B cell (primary cell): ENCODE measurements around the gene GTF3A. TPM values are rescaled to one million over a fixed set of nuclear protein-coding genes. Genes with fewer than 3 reads are reported as not detected.

ENCODE experiments used
- ATAC-seq: fragments of 200-7000 bp; cut with Tn5 transposase; one replicate; pipeline ENCODE4 v1.10.0; 2021; ENCODE audit warnings: low read depth, mild to moderate bottlenecking, moderate number of reproducible peaks, moderate library complexity
- CTCF ChIA-PET: fragments of 350-600 bp; sonication (Branson Sonifier 250); formaldehyde crosslinking; loops from one replicate; lab custom pipeline; 2021; ENCODE audit warnings: antibody characterized with exemption, inconsistent platforms; lab: Charles Lee
- POLR2A ChIA-PET: fragments of 350-600 bp; sonication (Branson Sonifier 250); formaldehyde crosslinking; loops from one replicate; lab custom pipeline; 2021; ENCODE audit warnings: antibody characterized with exemption; lab: Charles Lee
- DNase-seq: peaks from one replicate; pipeline ENCODE4 v3.0.0; 2013
- H2AFZ ChIP-seq: 2 replicates; pipeline ENCODE4 v1.6.1; 2012; ENCODE audit warnings: mild to moderate bottlenecking, low read depth, low read length; ENCODE audit not compliant: insufficient read depth, poor library complexity, severe bottlenecking
- H3K27ac ChIP-seq, 2 donors: 1 replicate in 1 of 2; 2 replicates in 1 of 2; pipeline ENCODE4 v1.5.1; 2012 to 2013; ENCODE audit warnings: low read length in 2 of 2, mild to moderate bottlenecking in 2 of 2, moderate library complexity in 1 of 2
- H3K27me3 ChIP-seq, 4 experiments: fragments of 200-600 bp in 1 of 4; sonication (generic) in 1 of 4; replicated peaks in 1 of 4; 1 replicate in 2 of 4; 2 replicates in 2 of 4; pipeline versions ENCODE4 v1.6.1 to v1.7.0; 2013 to 2016; ENCODE audit warnings: low read length in 3 of 4, mild to moderate bottlenecking in 2 of 4, mixed read lengths in 1 of 4, moderate library complexity in 1 of 4; ENCODE audit not compliant: insufficient read depth in 4 of 4, control insufficient read depth in 3 of 4; ENCODE audit errors: control extremely low read depth in 1 of 4
- H3K36me3 ChIP-seq, 2 experiments: replicated peaks in 1 of 2; 1 replicate in 1 of 2; 2 replicates in 1 of 2; pipeline versions ENCODE4 v1.6.1 to v1.7.1; 2013; ENCODE audit warnings: low read length in 1 of 2; ENCODE audit not compliant: insufficient read depth in 2 of 2, control insufficient read depth in 1 of 2; ENCODE audit errors: control extremely low read depth in 1 of 2, extremely low read depth in 1 of 2
- H3K4me1 ChIP-seq, 2 donors: fragments of 200-600 bp in 1 of 2; sonication (generic) in 1 of 2; 1 replicate in 1 of 2; 2 replicates in 1 of 2; pipeline versions ENCODE4 v1.5.1 to v1.6.1; 2013 to 2017; ENCODE audit warnings: low read length in 2 of 2; ENCODE audit not compliant: control insufficient read depth in 2 of 2, insufficient read depth in 2 of 2
- H3K4me2 ChIP-seq: replicated peaks from 2 replicates; pipeline ENCODE3; 2012; ENCODE audit warnings: mild to moderate bottlenecking, low read depth, low read length; ENCODE audit not compliant: poor library complexity, severe bottlenecking
- H3K4me3 ChIP-seq, 5 experiments: fragments of 200-600 bp in 1 of 5; sonication (generic) in 1 of 5; 1 replicate in 3 of 5; 2 replicates in 2 of 5; pipeline versions ENCODE4 v1.5.1 to v1.7.0; 2011 to 2016; ENCODE audit warnings: low read length in 4 of 5, mild to moderate bottlenecking in 4 of 5, low read depth in 2 of 5, control low read depth in 1 of 5, moderate library complexity in 1 of 5; ENCODE audit not compliant: insufficient read depth in 1 of 5; ENCODE audit errors: control extremely low read depth in 1 of 5, extremely low read depth in 1 of 5
- H3K79me2 ChIP-seq: fragments of 200-600 bp; sonication (generic); one replicate; pipeline ENCODE4 v1.6.0; 2016; ENCODE audit warnings: low read length; ENCODE audit not compliant: control insufficient read depth, insufficient read depth
- H3K9ac ChIP-seq: fragments of 200-600 bp; sonication (generic); 2 replicates; pipeline ENCODE4 v1.6.1; 2017; ENCODE audit warnings: mild to moderate bottlenecking, low read length, moderate library complexity
- H3K9me3 ChIP-seq, 3 donors: one replicate each; pipeline versions ENCODE4 v1.6.1 to v1.7.1; 2013; ENCODE audit warnings: low read length in 2 of 3; ENCODE audit not compliant: control insufficient read depth in 2 of 3, insufficient read depth in 1 of 3; ENCODE audit errors: control extremely low read depth in 1 of 3
- H4K20me1 ChIP-seq: 2 replicates; pipeline ENCODE4 v1.6.0; 2012; ENCODE audit warnings: mild to moderate bottlenecking, low read length; ENCODE audit not compliant: insufficient read depth, control insufficient read depth, poor library complexity, severe bottlenecking
- H3K27ac Mint-ChIP-seq: one replicate; pipeline ENCODE4 v1.8.0; 2021; ENCODE audit warnings: mixed read lengths
- H3K27me3 Mint-ChIP-seq: one replicate; pipeline ENCODE4 v1.8.0; 2021; ENCODE audit warnings: mixed read lengths
- H3K4me1 Mint-ChIP-seq: one replicate; pipeline ENCODE4 v1.8.0; 2021; ENCODE audit warnings: mixed read lengths
- H3K4me3 Mint-ChIP-seq: one replicate; pipeline ENCODE4 v1.8.0; 2021; ENCODE audit warnings: mixed read lengths
- H3K9me3 Mint-ChIP-seq: one replicate; pipeline ENCODE4 v1.8.0; 2022; ENCODE audit warnings: mixed read lengths; ENCODE audit not compliant: insufficient read depth
- EZH2 ChIP-seq: IDR thresholded peaks from 2 replicates; pipeline ENCODE4 v1.6.1; 2012; ENCODE audit warnings: borderline replicate concordance, low read depth, mild to moderate bottlenecking, moderate library complexity, low read length; ENCODE audit not compliant: insufficient read depth, poor library complexity, severe bottlenecking
- WGBS: methylation state at CpG from one replicate; pipeline ENCODE4 v1.1.5; 2013; ENCODE audit warnings: missing lambda C conversion rate; ENCODE audit not compliant: insufficient coverage; 5-methylcytosine and 5-hydroxymethylcytosine counted together
- intact Hi-C: fragments of 100-400 bp; cut with micrococcal nuclease; formaldehyde crosslinking; loops from one replicate; pipeline ENCODE4 v1.10.0; 2022
- polyA plus RNA-seq: library from polyadenylated mRNA; depleted of rRNA; stranded (reverse); fragments of >200 nt; gene quantifications from 2 replicates; pipeline ENCODE4 v1.2.3, GENCODE V29; 2012
- total RNA-seq, 2 donors: library from RNA; stranded (reverse); fragments of 120-200 nt in 1 of 2; gene quantifications; 1 replicate in 1 of 2; 2 replicates in 1 of 2; pipeline versions ENCODE4 v1.2.3 to v1.2.4, GENCODE V29; 2013 to 2022
- TF ChIP-seq, protein P1 (sequence below): fragments of 200-600 bp; IDR thresholded peaks from one replicate; pipeline ENCODE4 v1.8.0; 2022; ENCODE audit warnings: antibody characterized with exemption, mild to moderate bottlenecking

The GTF3A gene
- total and polyA plus RNA-seq, 2 donors (not counting 1 experiment from before 2014, with no cell fraction given) = 122 to 169 TPM

DNA sequence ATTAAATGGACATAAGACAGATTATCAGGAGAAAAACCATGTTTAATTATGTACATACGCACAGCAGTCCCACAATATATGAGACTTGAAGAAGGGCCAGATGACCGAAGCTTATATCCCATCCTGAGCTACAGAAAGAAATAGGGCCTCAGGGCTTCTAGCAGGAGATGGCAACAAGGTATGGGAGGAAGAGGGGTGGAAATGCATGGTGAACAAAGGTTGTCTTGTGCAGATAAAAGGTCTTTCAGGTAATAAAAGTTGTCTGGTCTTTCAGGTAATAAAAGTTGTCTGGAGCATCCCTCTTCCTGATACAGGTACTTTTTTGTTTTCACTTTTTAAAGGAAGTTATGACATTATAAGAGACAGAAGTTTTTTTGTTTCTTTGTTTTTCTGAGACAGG, 15.4 kb upstream of the GTF3A start:
- ChIA-PET POLR2A (no interaction called here), CTCF (interaction anchor here (1.1 to 2.2 kb wide), 4 partner anchors 17 to 575 kb away, joined by 3 to 14 read pairs (median 3); no protein-coding TSS in a partner anchor)
- WGBS = no CpG with 5 or more reads among the region's 2 CpGs
- Histone ChIP-seq H2AFZ (no peak overlapping the region), H3K4me2 (no peak overlapping the region), H3K4me1 (peaks cover 4 to 6% of the 10 kb centered on the region in 2 donors), H4K20me1 (no peaks in the 10 kb centered on the region), H3K36me3 (no peaks in the 10 kb centered on the region), H3K27me3 (peaks cover 0 to 3% (median 1%) of the 10 kb centered on the region in 4 experiments), H3K9ac (no peak overlapping the region), H3K79me2 (no peaks in the 10 kb centered on the region), H3K9me3 (peaks cover 0 to 3% (median 0%) of the 10 kb centered on the region in 3 donors), H3K27ac (no peak overlapping the region), H3K4me3 (no peak overlapping the region)
- peaks cover 4% of the 10 kb centered on the region for H3K4me1 Mint-ChIP-seq
- DNase-seq = no peak
- no peak for ATAC-seq
- H3K4me3 Mint-ChIP-seq = no peak overlapping the region
- H3K9me3 Mint-ChIP-seq = peaks cover 3% of the 10 kb centered on the region
- intact Hi-C loops = no loop called here
- TF ChIP-seq, protein P1, sequence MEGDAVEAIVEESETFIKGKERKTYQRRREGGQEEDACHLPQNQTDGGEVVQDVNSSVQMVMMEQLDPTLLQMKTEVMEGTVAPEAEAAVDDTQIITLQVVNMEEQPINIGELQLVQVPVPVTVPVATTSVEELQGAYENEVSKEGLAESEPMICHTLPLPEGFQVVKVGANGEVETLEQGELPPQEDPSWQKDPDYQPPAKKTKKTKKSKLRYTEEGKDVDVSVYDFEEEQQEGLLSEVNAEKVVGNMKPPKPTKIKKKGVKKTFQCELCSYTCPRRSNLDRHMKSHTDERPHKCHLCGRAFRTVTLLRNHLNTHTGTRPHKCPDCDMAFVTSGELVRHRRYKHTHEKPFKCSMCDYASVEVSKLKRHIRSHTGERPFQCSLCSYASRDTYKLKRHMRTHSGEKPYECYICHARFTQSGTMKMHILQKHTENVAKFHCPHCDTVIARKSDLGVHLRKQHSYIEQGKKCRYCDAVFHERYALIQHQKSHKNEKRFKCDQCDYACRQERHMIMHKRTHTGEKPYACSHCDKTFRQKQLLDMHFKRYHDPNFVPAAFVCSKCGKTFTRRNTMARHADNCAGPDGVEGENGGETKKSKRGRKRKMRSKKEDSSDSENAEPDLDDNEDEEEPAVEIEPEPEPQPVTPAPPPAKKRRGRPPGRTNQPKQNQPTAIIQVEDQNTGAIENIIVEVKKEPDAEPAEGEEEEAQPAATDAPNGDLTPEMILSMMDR = no peak
- TF ChIP-seq EZH2 = no peak
- H3K27ac Mint-ChIP-seq = no peak overlapping the region
- peaks cover 39% of the 10 kb centered on the region for H3K27me3 Mint-ChIP-seq

DNA sequence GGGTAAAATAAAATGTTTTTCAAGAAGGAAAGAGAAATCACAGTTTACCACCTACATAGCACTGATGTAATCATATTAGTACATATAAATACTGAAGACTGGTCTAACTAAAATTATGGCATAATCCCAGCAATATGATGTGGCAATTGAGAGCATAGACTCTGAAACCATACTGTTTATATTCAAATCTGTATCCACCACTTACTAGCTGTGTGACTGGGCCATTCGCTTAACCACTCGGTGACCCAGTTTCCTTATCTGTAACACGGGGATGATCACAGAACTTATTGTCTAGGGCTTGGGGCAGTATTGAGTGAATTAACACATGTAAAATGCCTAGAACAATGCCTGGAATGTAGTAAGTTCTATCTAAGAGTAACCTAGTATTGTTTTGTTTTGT, 13.1 kb upstream of the GTF3A start:
- Histone ChIP-seq H4K20me1 (no peaks in the 10 kb centered on the region), H3K36me3 (no peaks in the 10 kb centered on the region), H3K4me3 (no peak overlapping the region), H3K4me1 (peaks cover 2 to 4% of the 10 kb centered on the region in 2 donors), H3K27me3 (peaks cover 0 to 3% (median 1%) of the 10 kb centered on the region in 4 experiments), H2AFZ (no peak overlapping the region), H3K9ac (no peak overlapping the region), H3K79me2 (no peaks in the 10 kb centered on the region), H3K27ac (no peak overlapping the region), H3K9me3 (peaks cover 0 to 3% (median 0%) of the 10 kb centered on the region in 3 donors), H3K4me2 (no peak overlapping the region)
- CTCF ChIA-PET = interaction anchor here (0.6 kb wide), 1 partner anchor 11 kb away, joined by 3 read pairs; no protein-coding TSS in a partner anchor
- POLR2A ChIA-PET = no interaction called here
- Mint-ChIP-seq H3K27me3 (peaks cover 46% of the 10 kb centered on the region), H3K9me3 (peaks cover 3% of the 10 kb centered on the region), H3K27ac (no peak overlapping the region), H3K4me1 (peaks cover 1% of the 10 kb centered on the region), H3K4me3 (no peak overlapping the region)
- TF ChIP-seq EZH2 = no peak
- TF ChIP-seq, protein P1 = no peak
- DNase-seq (no peak), ATAC-seq (no peak)
- no CpG with 5 or more reads among the region's 3 CpGs for WGBS
- intact Hi-C loops = no loop called here
